ENCODE results near the gene WWOX. TPM values are rescaled to one million over a fixed set of nuclear protein-coding genes. Genes with fewer than 3 reads are reported as not detected.

Gene WWOX
- total RNA-seq, 1 donor from 2014 or later, result 13.1 TPM

- ATAC-seq, result no peak
- intact Hi-C loops (cut with DNase I), result no loop called here
- DNase-seq (ENCODE audit: missing footprints), result no peak
Observed at GRCh38 chr16:78386557-78387324, 287.3 kb downstream of the WWOX start.

DNA sequence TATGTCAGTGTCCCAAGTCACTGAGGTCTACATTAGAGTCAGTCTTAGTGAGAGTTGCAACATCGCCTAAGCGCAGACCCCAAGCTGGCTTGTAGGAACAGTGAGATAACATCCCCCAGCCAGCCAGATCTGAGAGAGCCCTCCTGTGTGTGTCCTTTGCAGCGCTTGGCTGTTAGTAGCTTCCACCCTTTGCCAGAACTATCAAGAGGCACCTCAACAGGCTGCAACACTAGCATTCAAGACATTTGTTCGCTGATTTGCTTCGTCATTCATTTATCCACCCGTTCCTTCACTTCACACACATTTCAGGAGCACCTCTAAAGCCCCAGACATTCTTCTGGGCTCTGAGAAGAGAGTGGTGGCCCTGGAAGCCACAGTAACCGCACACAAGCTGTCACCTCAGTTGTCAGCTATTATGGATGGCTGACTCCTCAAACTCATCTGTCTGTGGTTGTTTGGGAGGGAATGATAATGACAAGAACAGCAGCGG is 289.6 kb downstream of the WWOX start:
- ATAC-seq (peak; percentile 75), DNase-seq (ENCODE audit: missing footprints) (no peak)
- intact Hi-C loops (cut with DNase I), result no loop called here

DNA sequence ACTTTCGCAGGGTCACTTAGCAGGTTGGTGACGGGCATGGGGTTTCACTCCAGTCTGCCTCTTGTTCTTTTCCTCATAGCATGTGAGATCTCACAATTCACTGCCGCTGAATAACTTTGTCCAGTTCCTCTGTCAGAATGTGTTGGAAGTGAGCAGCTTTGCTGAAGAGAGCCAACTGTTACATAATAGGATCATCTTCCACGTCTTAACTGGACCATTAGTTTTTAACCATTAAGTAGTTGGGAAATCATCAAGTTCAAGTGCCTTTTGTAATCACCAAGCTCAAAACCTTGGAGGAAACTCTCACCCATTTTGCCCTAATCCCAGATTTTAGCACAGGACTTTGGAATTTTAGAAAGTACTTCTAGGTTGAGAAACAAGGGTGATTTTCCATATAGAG is 290.6 kb downstream of the WWOX start:
- intact Hi-C loops (cut with DNase I), result no loop called here
- DNase-seq (ENCODE audit: missing footprints), result no peak
- peak; percentile 72 for ATAC-seq

GRCh38 chr16:78390508-78391324 is 291.3 kb downstream of the WWOX start:
- intact Hi-C loops (cut with DNase I), result no loop called here
- peak; percentile 33 for ATAC-seq
- DNase-seq (ENCODE audit: missing footprints), result no peak

- intact Hi-C loops (cut with DNase I), result no loop called here
- no peak for ATAC-seq
Observed at GRCh38 chr16:78392585-78393195, 293.2 kb downstream of the WWOX start.

GRCh38 chr16:78395035-78395434 is 295.6 kb downstream of the WWOX start:
- DNase-seq (ENCODE audit: missing footprints), result no peak
- intact Hi-C loops (cut with DNase I), result no loop called here
- ATAC-seq, result no peak

More at GRCh38 chr16:78392585-78393195, 293.2 kb downstream of the WWOX start:
- DNase-seq (ENCODE audit: missing footprints), result no peak

DNA sequence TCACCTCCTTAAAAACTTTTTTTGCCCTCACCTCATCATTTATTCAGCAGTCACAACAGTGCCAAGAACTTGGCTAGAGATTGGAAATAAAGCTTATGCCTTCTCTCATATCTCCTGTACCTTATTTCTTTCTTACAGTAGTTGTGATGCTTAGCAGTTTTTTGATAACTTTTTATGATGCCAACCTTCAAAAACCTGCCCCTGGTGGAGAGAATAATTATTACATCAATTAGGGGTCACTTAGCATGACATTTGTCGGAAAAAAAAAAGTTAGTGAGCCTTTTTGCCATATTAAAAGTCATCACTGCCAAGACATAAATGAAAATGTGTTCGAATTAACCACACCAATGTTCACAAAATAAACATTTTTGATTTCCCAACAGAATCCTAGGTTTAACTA is 296.6 kb downstream of the WWOX start:
- ATAC-seq (no peak), DNase-seq (ENCODE audit: missing footprints) (no peak)
- intact Hi-C loops (cut with DNase I), result no loop called here

DNA sequence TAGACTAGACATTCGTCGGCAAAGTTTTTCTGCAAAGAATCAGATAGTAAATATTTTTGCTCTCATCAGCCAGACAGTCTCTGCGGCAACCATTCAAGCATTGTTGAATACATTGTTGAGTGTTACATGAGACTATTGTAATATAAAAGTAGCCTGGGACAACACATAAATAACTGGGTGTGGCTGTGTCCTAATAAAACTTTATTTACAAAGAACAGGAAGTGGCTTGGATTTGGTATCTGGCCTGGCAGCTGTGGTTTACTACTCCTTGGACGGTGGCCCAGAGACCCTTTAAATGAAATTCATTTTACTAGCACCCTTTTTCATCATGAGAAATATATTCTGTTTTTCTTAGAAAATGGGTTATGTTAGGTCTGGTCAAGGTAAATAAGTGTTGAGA is 297.2 kb downstream of the WWOX start:
- no peak for ATAC-seq
- intact Hi-C loops (cut with DNase I), result no loop called here
- no peak for DNase-seq (ENCODE audit: missing footprints)

- intact Hi-C loops (cut with DNase I), result no loop called here
- DNase-seq (ENCODE audit: missing footprints) (no peak), ATAC-seq (no peak)
Observed at GRCh38 chr16:78399384-78399783, 299.9 kb downstream of the WWOX start.

- ATAC-seq (no peak), DNase-seq (ENCODE audit: missing footprints) (no peak)
- intact Hi-C loops (cut with DNase I), result no loop called here
Observed at GRCh38 chr16:78402833-78403232, 303.4 kb downstream of the WWOX start.

- ATAC-seq (no peak), DNase-seq (ENCODE audit: missing footprints) (no peak)
- intact Hi-C loops (cut with DNase I), result no loop called here
Observed at GRCh38 chr16:78405040-78405439, 305.6 kb downstream of the WWOX start.

DNA sequence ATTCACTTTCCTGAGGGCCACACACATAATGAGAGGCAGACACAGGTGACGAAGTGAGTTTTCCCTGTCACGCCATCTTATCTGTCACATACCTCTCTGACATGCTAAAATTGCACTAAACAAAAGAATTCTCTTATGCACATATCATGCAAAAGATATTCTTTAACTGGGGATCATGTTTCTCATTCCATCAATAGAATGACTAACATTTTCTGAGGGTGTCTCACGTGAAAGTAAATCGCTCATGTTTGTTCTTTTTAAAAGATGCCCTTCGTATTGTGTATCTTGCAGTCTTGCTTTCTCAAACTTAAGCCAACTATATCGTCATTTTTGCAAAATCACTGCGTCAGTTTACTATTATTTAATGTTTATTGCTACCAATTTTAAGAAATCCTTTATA is 306.4 kb downstream of the WWOX start:
- no peak for ATAC-seq
- DNase-seq (ENCODE audit: missing footprints), result no peak
- intact Hi-C loops (cut with DNase I), result no loop called here

DNA sequence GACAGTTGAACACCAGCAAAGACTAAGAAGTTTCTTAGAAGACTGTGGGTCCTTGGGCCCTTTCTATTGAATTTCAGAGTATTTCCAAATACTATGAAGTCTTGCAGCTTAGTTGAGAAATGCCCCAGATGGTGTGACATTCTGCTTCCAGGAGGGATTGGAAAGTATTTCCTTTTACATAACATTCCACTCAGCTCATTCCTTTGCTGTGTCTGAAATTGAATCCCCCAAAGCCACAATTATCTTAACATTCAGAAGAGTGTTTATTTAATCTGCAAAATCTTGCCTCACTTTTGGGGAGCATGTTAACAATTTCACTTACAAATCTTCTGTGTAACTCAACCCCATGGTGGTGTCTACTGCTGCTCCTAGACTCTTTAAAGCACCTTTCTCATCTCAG is 307.7 kb downstream of the WWOX start:
- intact Hi-C loops (cut with DNase I), result no loop called here
- peak; percentile 42 for ATAC-seq
- no peak for DNase-seq (ENCODE audit: missing footprints)

DNA sequence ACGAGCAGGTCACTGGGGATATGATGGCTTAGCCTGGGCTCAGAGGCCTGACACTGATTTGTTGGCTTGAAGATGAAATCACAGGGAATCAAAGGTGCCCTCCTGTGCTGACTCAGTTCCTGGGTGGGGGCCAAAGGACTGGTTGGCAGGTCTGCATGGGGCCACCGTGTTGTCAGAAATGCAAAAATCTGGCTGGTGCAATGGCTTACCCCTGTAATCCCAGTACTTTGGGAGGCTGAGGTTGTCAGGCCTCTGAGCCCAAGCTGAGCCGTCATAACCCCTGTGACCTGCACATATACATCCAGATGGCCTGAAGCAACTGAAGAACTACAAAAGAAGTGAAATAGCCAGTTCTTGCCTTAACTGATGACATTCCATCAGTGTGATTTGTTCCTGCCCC is 314.2 kb downstream of the WWOX start:
- no peak for DNase-seq (ENCODE audit: missing footprints)
- ATAC-seq, result no peak
- intact Hi-C loops (cut with DNase I), result no loop called here

DNA sequence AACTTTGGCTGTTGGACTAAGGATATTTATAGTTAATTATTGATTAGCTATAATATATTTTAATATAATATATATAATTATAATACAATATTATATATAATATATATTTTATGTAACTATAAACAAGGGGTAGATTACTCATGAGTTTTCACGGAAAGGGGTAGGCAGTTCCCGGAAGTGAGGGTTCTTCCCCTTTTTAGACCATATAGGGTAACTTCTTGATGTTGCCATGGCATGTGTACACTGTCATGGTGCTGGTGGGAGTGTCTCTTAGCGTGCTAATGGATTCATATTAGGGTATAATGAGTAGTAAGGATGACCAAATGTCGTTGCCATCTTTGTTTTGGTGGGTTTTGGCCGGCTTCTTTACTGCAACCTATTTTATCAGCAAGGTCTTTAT is 315.6 kb downstream of the WWOX start:
- intact Hi-C loops (cut with DNase I), result no loop called here
- ATAC-seq, result no peak
- DNase-seq (ENCODE audit: missing footprints), result no peak

GRCh38 chr16:78415669-78416068 is 316.2 kb downstream of the WWOX start:
- DNase-seq (ENCODE audit: missing footprints) (no peak), ATAC-seq (no peak)
- intact Hi-C loops (cut with DNase I), result no loop called here

- intact Hi-C loops (cut with DNase I), result no loop called here
- ATAC-seq, result no peak
- no peak for DNase-seq (ENCODE audit: missing footprints)
Observed at GRCh38 chr16:78416400-78416799, 316.9 kb downstream of the WWOX start.

GRCh38 chr16:78421181-78421708 is 321.8 kb downstream of the WWOX start:
- DNase-seq (ENCODE audit: missing footprints), result no peak
- intact Hi-C loops (cut with DNase I), result no loop called here
- ATAC-seq, result no peak

- ATAC-seq, result no peak
- intact Hi-C loops (cut with DNase I), result no loop called here
Observed at GRCh38 chr16:78425281-78425680, 325.8 kb downstream of the WWOX start.

More at GRCh38 chr16:78425281-78425680, 325.8 kb downstream of the WWOX start:
- no peak for DNase-seq (ENCODE audit: missing footprints)

Measured in Right ventricle myocardium inferior (tissue), 1 donor.